K562 (cell line): Measurements from ENCODE around the gene HLA-E. TPM values are rescaled to one million over a fixed set of nuclear protein-coding genes. Genes with fewer than 3 reads are reported as not detected.
A peak's percentile ranks its signal among the peaks of the same experiment; 100 is the strongest.

Source experiments
- BRD9 ChIP-seq: fragments of 450-650 bp; IDR thresholded peaks from 2 replicates; pipeline ENCODE4 v1.6.1; 2018; ENCODE audit warnings: low read depth; ENCODE audit not compliant: partially characterized antibody
- DDX20 ChIP-seq: fragments of 450-650 bp; IDR thresholded peaks from 2 replicates; pipeline ENCODE4 v1.6.1; 2016; ENCODE audit warnings: missing genetic modification characterization, low read depth, mild to moderate bottlenecking, missing compliant biosample characterization, moderate library complexity
- HMG20B ChIP-seq: fragments of 250-450 bp; sonication (Bioruptor Pico); IDR thresholded peaks from 2 replicates; pipeline ENCODE4 v1.5.0; 2021; ENCODE audit warnings: mild to moderate bottlenecking
- MEF2A ChIP-seq: IDR thresholded peaks from 2 replicates; pipeline ENCODE4 v1.6.1; 2011; ENCODE audit warnings: low read depth, mild to moderate bottlenecking, low read length, moderate library complexity; ENCODE audit not compliant: control insufficient read depth
- NR2F6 ChIP-seq: fragments of 450-650 bp; formaldehyde crosslinking; IDR thresholded peaks from 2 replicates; pipeline ENCODE4 v1.4.0; 2020; ENCODE audit warnings: mild to moderate bottlenecking
- POLR2B ChIP-seq: fragments of 450-650 bp; IDR thresholded peaks from 2 replicates; pipeline ENCODE4 v1.6.1; 2018; ENCODE audit warnings: low read depth; ENCODE audit not compliant: partially characterized antibody
- PTRF ChIP-seq: fragments of 450-650 bp; IDR thresholded peaks from 2 replicates; pipeline ENCODE4 v1.6.1; 2016; ENCODE audit warnings: mild to moderate bottlenecking, missing genetic modification characterization, missing compliant biosample characterization
- RBM25 ChIP-seq: fragments of 200-400 bp; formaldehyde crosslinking; IDR thresholded peaks from 2 replicates; pipeline ENCODE4 v1.6.1; 2018; ENCODE audit warnings: low read length, low read depth, moderate library complexity; ENCODE audit not compliant: severe bottlenecking
- RCOR1 ChIP-seq, 2 experiments: IDR thresholded peaks; 2 replicates each; pipeline ENCODE4 v1.6.1; 2012; ENCODE audit warnings: low read depth in 2 of 2, low read length in 2 of 2, borderline replicate concordance in 1 of 2, improper control_type of control experiment in 1 of 2
- SAP30 ChIP-seq: fragments of 200-600 bp; sonication (generic); IDR thresholded peaks from 2 replicates; pipeline ENCODE4 v1.6.1; 2012; ENCODE audit warnings: borderline replicate concordance, low read depth, mild to moderate bottlenecking, moderate library complexity, low read length, control low read depth, inconsistent platforms; ENCODE audit not compliant: insufficient read depth, poor library complexity, severe bottlenecking
- SIRT6 ChIP-seq: IDR thresholded peaks from one replicate; pipeline ENCODE4 v1.6.1; 2012; ENCODE audit warnings: low read depth, mild to moderate bottlenecking, control low read depth, inconsistent platforms, low read length, moderate library complexity
- SIX5 ChIP-seq, 2 experiments: IDR thresholded peaks; 2 replicates each; pipeline ENCODE4 v1.6.1; 2011; ENCODE audit warnings: low read length in 2 of 2, borderline replicate concordance in 1 of 2, low read depth in 1 of 2, mild to moderate bottlenecking in 1 of 2, moderate library complexity in 1 of 2; ENCODE audit not compliant: insufficient read depth in 1 of 2
- TAF7 ChIP-seq: fragments of 450-650 bp; IDR thresholded peaks from 2 replicates; pipeline ENCODE4 v1.6.1; 2016; ENCODE audit warnings: missing genetic modification characterization, missing compliant biosample characterization
- ZKSCAN1 ChIP-seq: fragments of 150-350 bp; IDR thresholded peaks from 2 replicates; pipeline ENCODE4 v1.6.1; 2016; ENCODE audit warnings: low read depth, low read length
- ZNF239 ChIP-seq: fragments of 250-450 bp; sonication (Bioruptor Pico); IDR thresholded peaks from 2 replicates; pipeline ENCODE4 v1.4.0; 2020; ENCODE audit warnings: mild to moderate bottlenecking
- ZNF445 ChIP-seq: fragments of 250-450 bp; sonication (Bioruptor Pico); IDR thresholded peaks from 2 replicates; pipeline ENCODE4 v1.4.0; 2020; ENCODE audit warnings: low read depth, mild to moderate bottlenecking, moderate library complexity
- polyA plus RNA-seq, 8 experiments: library from polyadenylated mRNA; depleted of rRNA in 4 of 8; stranded (reverse) in 5 of 8; unstranded in 3 of 8; fragments of >200 nt; fragmentation: Nextera tagmentation in 2 of 8; fragmentation: Illumina TruSeq in 1 of 8; extraction: Ambion mirVana in 2 of 8; extraction: Trizol in 1 of 8; gene quantifications; 2 replicates each; pipeline versions ENCODE4 v1.2.1 to v1.2.3, GENCODE V29; 2011 to 2014; ENCODE audit warnings: inconsistent platforms in 1 of 8, missing spikeins in 1 of 8
- total RNA-seq, 7 experiments: library from RNA; depleted of rRNA in 6 of 7; stranded (reverse); fragments of >200 nt in 6 of 7; fragmentation: Illumina TruSeq in 2 of 7; extraction: Trizol in 2 of 7; gene quantifications; 2 replicates each; pipeline versions ENCODE4 v1.2.1 to v1.2.3, GENCODE V29; 2011 to 2021; ENCODE audit warnings: low replicate concordance in 1 of 7
- TF ChIP-seq, protein P1 (sequence below): sonication (generic); formaldehyde crosslinking; IDR thresholded peaks from 2 replicates; pipeline ENCODE4 v1.8.0; 2022; ENCODE audit warnings: mild to moderate bottlenecking, missing genetic modification reagents
- TF ChIP-seq, protein P2 (sequence below): fragments of 450-650 bp; conservative IDR thresholded peaks from 2 replicates; pipeline ENCODE4 v1.6.1; 2016; ENCODE audit warnings: missing genetic modification characterization, low read depth, mild to moderate bottlenecking, control low read depth, missing compliant biosample characterization
- TF ChIP-seq, protein P3 (sequence below): fragments of 250-450 bp; sonication (Bioruptor Pico); IDR thresholded peaks from 2 replicates; pipeline ENCODE4 v1.5.0; 2020; ENCODE audit warnings: mild to moderate bottlenecking
- TF ChIP-seq, protein P4 (sequence below): sonication (generic); formaldehyde crosslinking; IDR thresholded peaks from 2 replicates; pipeline ENCODE4 v1.8.0; 2022; ENCODE audit warnings: mild to moderate bottlenecking, missing genetic modification reagents
- TF ChIP-seq, protein P5 (sequence below): fragments of 450-650 bp; IDR thresholded peaks from 2 replicates; pipeline ENCODE4 v1.6.1; 2014; ENCODE audit warnings: low read depth, mild to moderate bottlenecking, moderate library complexity, borderline replicate concordance

The HLA-E gene
- total and polyA plus RNA-seq, 9 of the 15 experiments (the other 6 are each of a cell fraction or from before 2014, with no cell fraction given): 3.2 to 39.9 (median 26.8) TPM

DNA sequence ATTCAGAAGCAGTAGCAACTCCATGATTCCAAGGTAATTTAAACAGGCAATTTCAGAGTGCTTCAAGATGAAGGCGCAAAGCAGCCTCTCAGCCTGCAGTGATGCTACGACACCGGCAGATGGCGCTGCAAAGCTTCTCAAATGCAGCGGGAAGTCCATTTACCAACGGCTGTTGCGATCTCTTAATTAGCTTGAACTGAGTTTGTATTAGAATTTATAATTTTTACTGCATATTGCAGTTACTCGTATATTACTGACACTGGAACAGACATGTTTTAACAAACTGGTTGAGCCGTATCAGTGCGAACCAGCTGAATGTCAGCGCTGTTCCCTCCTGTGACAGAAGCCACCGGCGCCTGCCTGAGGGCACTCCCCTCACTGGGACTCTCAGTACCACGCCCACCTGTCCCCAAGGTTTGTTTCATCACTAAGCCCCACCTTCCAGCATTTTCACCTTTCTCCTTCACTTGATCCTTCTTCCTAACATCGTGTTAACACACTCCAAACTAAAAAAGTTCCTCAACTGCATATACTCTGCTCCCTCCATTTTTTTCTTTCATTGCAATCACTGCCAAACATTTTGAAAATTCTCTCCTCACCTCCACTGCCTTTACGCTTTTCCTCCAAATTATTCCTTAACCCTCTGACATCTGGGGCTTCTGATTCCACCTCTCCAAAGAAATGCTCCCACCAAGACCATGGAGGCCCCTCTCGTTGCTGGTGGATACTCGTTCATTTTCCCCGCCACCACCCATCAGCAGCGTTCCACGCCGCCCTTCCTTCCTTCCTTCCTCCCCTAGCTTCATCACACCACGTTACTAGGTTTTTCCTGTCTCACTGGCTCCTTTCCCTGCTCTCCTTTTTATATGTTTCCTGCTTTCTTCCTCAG, 52.5 kb downstream of the HLA-E start (continued):
- TF ChIP-seq RBM25: no peak
- no peak for TF ChIP-seq DDX20 (tag)
- no peak for TF ChIP-seq ZNF239 (CRISPR knock-in tag)
- TF ChIP-seq SIRT6: no peak
- TF ChIP-seq, protein P1, sequence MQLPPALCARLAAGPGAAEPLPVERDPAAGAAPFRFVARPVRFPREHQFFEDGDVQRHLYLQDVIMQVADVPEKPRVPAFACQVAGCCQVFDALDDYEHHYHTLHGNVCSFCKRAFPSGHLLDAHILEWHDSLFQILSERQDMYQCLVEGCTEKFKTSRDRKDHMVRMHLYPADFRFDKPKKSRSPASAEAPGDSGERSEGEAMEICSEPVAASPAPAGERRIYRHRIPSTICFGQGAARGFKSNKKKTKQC: no peak
- no peak for TF ChIP-seq PTRF (tag)
- no peak for TF ChIP-seq NR2F6 (CRISPR knock-in tag)
- TF ChIP-seq ZKSCAN1: no peak
- peak in 1 of 2 experiments; percentile 68; a peak in 2 of 4 replicates for TF ChIP-seq RCOR1 (IDR thresholded peaks at IDR 0.05; ENCODE audit: borderline replicate concordance in 1 of 2, low read depth in 2 of 2, low read length in 2 of 2)
- no peak for TF ChIP-seq SIX5 (IDR thresholded peaks at IDR 0.05; ENCODE audit: borderline replicate concordance in 1 of 2, insufficient read depth in 1 of 2, low read depth in 1 of 2, low read length in 2 of 2)
- TF ChIP-seq MEF2A: no peak
- TF ChIP-seq HMG20B (CRISPR knock-in tag): no peak
- no peak for TF ChIP-seq BRD9
- TF ChIP-seq, protein P2, sequence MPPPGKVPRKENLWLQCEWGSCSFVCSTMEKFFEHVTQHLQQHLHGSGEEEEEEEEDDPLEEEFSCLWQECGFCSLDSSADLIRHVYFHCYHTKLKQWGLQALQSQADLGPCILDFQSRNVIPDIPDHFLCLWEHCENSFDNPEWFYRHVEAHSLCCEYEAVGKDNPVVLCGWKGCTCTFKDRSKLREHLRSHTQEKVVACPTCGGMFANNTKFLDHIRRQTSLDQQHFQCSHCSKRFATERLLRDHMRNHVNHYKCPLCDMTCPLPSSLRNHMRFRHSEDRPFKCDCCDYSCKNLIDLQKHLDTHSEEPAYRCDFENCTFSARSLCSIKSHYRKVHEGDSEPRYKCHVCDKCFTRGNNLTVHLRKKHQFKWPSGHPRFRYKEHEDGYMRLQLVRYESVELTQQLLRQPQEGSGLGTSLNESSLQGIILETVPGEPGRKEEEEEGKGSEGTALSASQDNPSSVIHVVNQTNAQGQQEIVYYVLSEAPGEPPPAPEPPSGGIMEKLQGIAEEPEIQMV: no peak
- TF ChIP-seq, protein P3, sequence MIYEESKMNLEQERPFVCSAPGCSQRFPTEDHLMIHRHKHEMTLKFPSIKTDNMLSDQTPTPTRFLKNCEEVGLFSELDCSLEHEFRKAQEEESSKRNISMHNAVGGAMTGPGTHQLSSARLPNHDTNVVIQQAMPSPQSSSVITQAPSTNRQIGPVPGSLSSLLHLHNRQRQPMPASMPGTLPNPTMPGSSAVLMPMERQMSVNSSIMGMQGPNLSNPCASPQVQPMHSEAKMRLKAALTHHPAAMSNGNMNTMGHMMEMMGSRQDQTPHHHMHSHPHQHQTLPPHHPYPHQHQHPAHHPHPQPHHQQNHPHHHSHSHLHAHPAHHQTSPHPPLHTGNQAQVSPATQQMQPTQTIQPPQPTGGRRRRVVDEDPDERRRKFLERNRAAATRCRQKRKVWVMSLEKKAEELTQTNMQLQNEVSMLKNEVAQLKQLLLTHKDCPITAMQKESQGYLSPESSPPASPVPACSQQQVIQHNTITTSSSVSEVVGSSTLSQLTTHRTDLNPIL (CRISPR knock-in tag): no peak
- no peak for TF ChIP-seq POLR2B
- TF ChIP-seq, protein P4, sequence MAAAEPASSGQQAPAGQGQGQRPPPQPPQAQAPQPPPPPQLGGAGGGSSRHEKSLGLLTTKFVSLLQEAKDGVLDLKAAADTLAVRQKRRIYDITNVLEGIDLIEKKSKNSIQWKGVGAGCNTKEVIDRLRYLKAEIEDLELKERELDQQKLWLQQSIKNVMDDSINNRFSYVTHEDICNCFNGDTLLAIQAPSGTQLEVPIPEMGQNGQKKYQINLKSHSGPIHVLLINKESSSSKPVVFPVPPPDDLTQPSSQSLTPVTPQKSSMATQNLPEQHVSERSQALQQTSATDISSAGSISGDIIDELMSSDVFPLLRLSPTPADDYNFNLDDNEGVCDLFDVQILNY (CRISPR knock-in tag): no peak
- TF ChIP-seq, protein P5, sequence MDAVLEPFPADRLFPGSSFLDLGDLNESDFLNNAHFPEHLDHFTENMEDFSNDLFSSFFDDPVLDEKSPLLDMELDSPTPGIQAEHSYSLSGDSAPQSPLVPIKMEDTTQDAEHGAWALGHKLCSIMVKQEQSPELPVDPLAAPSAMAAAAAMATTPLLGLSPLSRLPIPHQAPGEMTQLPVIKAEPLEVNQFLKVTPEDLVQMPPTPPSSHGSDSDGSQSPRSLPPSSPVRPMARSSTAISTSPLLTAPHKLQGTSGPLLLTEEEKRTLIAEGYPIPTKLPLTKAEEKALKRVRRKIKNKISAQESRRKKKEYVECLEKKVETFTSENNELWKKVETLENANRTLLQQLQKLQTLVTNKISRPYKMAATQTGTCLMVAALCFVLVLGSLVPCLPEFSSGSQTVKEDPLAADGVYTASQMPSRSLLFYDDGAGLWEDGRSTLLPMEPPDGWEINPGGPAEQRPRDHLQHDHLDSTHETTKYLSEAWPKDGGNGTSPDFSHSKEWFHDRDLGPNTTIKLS: no peak
- TF ChIP-seq SAP30: peak; percentile 75
- TF ChIP-seq ZNF445: no peak
- no peak for TF ChIP-seq TAF7
